Measurements from ENCODE around the gene ALDH1L1. TPM values are rescaled to one million over a fixed set of nuclear protein-coding genes. Genes with fewer than 3 reads are reported as not detected.

The ALDH1L1 gene
- total and polyA plus RNA-seq, 2 of the 4 experiments (the other 2 are of a cell fraction), result not detected

- H2BK20ac ChIP-seq (ENCODE audit: low read depth, low read length), result no peak overlapping the region
- dilution Hi-C loops (cut with HindIII; ENCODE audit: low sequenced_read_pairs, unreplicated experiment) (no loop called here), in situ Hi-C loops (cut with MboI; ENCODE audit: low sequenced_read_pairs) (no loop called here), intact Hi-C loops (cut with micrococcal nuclease) (no loop called here)
- H2BK15ac ChIP-seq (ENCODE audit: low read depth, low read length), result no peak overlapping the region
- H3K36me3 ChIP-seq (ENCODE audit: control insufficient read depth, insufficient read depth, low read length), result no peaks in the 10 kb centered on the region
- no peak overlapping the region for H3K56ac ChIP-seq (ENCODE audit: extremely low read depth, insufficient read depth, low read length)
- H3K9ac ChIP-seq (ENCODE audit: low read depth, low read length), result no peak overlapping the region
- no peak for ATAC-seq (ENCODE audit: low read depth)
- H3K4me2 ChIP-seq (ENCODE audit: low read depth, low read length), result no peak overlapping the region
- H2BK120ac ChIP-seq (ENCODE audit: low read depth, low read length), result no peak overlapping the region
- POLR2A ChIA-PET (ENCODE audit: unreplicated experiment), result no interaction called here
- CTCF ChIA-PET, result no interaction called here
- H2AFZ ChIP-seq (replicated peaks; ENCODE audit: low read length, poor library complexity), result no peak overlapping the region
- no peak for DNase-seq
- BruUV-seq (replicated peaks), result no TSS peak
- H4K91ac ChIP-seq (ENCODE audit: insufficient read depth, low read depth, low read length), result no peak overlapping the region
- H3K14ac ChIP-seq (replicated peaks; ENCODE audit: low read depth, low read length), result no peak overlapping the region
- H3K27me3 ChIP-seq (ENCODE audit: control insufficient read depth, insufficient read depth, low read length), result peaks cover 13% of the 10 kb centered on the region
- no peak overlapping the region for H4K5ac ChIP-seq (ENCODE audit: low read depth, low read length)
- TF ChIP-seq CHD1 (IDR thresholded peaks at IDR 0.05; ENCODE audit: low read depth, low read length) (no peak), POLR2A (IDR thresholded peaks at IDR 0.05; ENCODE audit: low read depth, low read length) (no peak), BHLHE40 (IDR thresholded peaks at IDR 0.05; ENCODE audit: low read depth, low read length) (no peak), MXI1 (IDR thresholded peaks at IDR 0.05; ENCODE audit: borderline replicate concordance, low read depth, low read length) (no peak), ELK1 (IDR thresholded peaks at IDR 0.05; ENCODE audit: borderline replicate concordance, low read depth, low read length) (no peak), MAZ (IDR thresholded peaks at IDR 0.05; ENCODE audit: borderline replicate concordance, low read depth, low read length) (no peak), SMC3 (IDR thresholded peaks at IDR 0.05; ENCODE audit: low read depth, low read length) (no peak), FOS (IDR thresholded peaks at IDR 0.05; ENCODE audit: low read depth, low read length) (no peak), RFX5 (IDR thresholded peaks at IDR 0.05; ENCODE audit: low read depth, low read length) (no peak), CEBPB (IDR thresholded peaks at IDR 0.05; ENCODE audit: low read depth, low read length) (no peak)
- H3K4me1 ChIP-seq (ENCODE audit: control insufficient read depth, insufficient read depth, low read length), result peaks cover 4% of the 10 kb centered on the region
- H3K9me3 ChIP-seq (ENCODE audit: control insufficient read depth, insufficient read depth, low read length), result no peaks in the 10 kb centered on the region
- H4K20me1 ChIP-seq (ENCODE audit: insufficient read depth, low read length), result no peaks in the 10 kb centered on the region
- no peak overlapping the region for H3K4me3 ChIP-seq (ENCODE audit: insufficient read depth, low read depth, low read length)
- no peaks in the 10 kb centered on the region for H3K79me1 ChIP-seq (ENCODE audit: low read depth in 1 of 2, low read length in 2 of 2)
- H3K9me1 ChIP-seq (ENCODE audit: insufficient read depth, low read length), result 0 out of 2 replicates have a peak, but pooled peaks cover 3% of the 10 kb centered on the region
- H3K23ac ChIP-seq (ENCODE audit: low read depth, low read length), result no peak overlapping the region
- no peak overlapping the region for H4K8ac ChIP-seq (ENCODE audit: low read depth in 2 of 2, low read length in 2 of 2)
- no peak overlapping the region for H3K27ac ChIP-seq (ENCODE audit: insufficient read depth, low read length)
- H3K4ac ChIP-seq (ENCODE audit: low read depth, low read length), result no peak overlapping the region
- no peak overlapping the region for H2AK9ac ChIP-seq (replicated peaks; ENCODE audit: low read depth, low read length, poor library complexity)
- H3K18ac ChIP-seq (ENCODE audit: low read depth, low read length), result no peak overlapping the region
- WGBS, 2 experiments (ENCODE audit: extremely low coverage in 2 of 2, insufficient read length in 1 of 2), result no CpG with 5 or more reads among the region's 21 CpGs
- no peak overlapping the region for H2AK5ac ChIP-seq (ENCODE audit: low read depth, low read length)
- H2BK5ac ChIP-seq (ENCODE audit: low read depth, low read length, poor library complexity, severe bottlenecking), result no peak overlapping the region
These were observed 73.8 kb downstream of the ALDH1L1 start for GRCh38 chr3:126106336-126107202.
